Astrocyte (in vitro differentiated cells and primary cell): ENCODE results near the gene DYSF. TPM values are rescaled to one million over a fixed set of nuclear protein-coding genes. Genes with fewer than 3 reads are reported as not detected.

ENCODE experiments used
- DNase-seq: peaks from one replicate; pipeline ENCODE4 v3.0.0-alpha.2; 2010; ENCODE audit warnings: low read depth
- FAIRE-seq: peaks from 2 replicates; lab custom pipeline; 2011; peaks lifted over from hg19 to GRCh38; lab: Jason Lieb, UNC
- H2AFZ ChIP-seq: 2 replicates; pipeline ENCODE4 v1.6.0; 2012; ENCODE audit warnings: low read depth, low read length, inconsistent platforms
- H3K27ac ChIP-seq: 2 replicates; pipeline ENCODE4 v1.5.1; 2011; ENCODE audit warnings: low read depth, low read length, inconsistent platforms
- H3K27me3 ChIP-seq: 2 replicates; pipeline ENCODE4 v1.6.0; 2011; ENCODE audit warnings: low read length, inconsistent platforms; ENCODE audit not compliant: insufficient read depth
- H3K36me3 ChIP-seq: 2 replicates; pipeline ENCODE4 v1.5.1; 2011; ENCODE audit warnings: low read length, inconsistent platforms; ENCODE audit not compliant: insufficient read depth
- H3K4me1 ChIP-seq: 2 replicates; pipeline ENCODE4 v1.5.1; 2011; ENCODE audit warnings: low read length, inconsistent platforms; ENCODE audit not compliant: insufficient read depth
- H3K4me2 ChIP-seq: 2 replicates; pipeline ENCODE4 v1.6.0; 2012; ENCODE audit warnings: low read length, inconsistent platforms
- H3K4me3 ChIP-seq: 2 replicates; pipeline ENCODE4 v1.5.1; 2011; ENCODE audit warnings: low read depth, mild to moderate bottlenecking, low read length, inconsistent platforms; ENCODE audit not compliant: insufficient read depth
- H3K79me2 ChIP-seq: 2 replicates; pipeline ENCODE4 v1.6.0; 2012; ENCODE audit warnings: mild to moderate bottlenecking, low read length, inconsistent platforms; ENCODE audit not compliant: insufficient read depth
- H3K9ac ChIP-seq: 2 replicates; pipeline ENCODE4 v1.6.0; 2012; ENCODE audit warnings: mild to moderate bottlenecking, low read length, inconsistent platforms
- H3K9me3 ChIP-seq: 2 replicates; pipeline ENCODE4 v1.5.1; 2012; ENCODE audit warnings: low read depth, mild to moderate bottlenecking, low read length, inconsistent platforms; ENCODE audit not compliant: insufficient read depth
- H4K20me1 ChIP-seq: 2 replicates; pipeline ENCODE4 v1.6.0; 2012; ENCODE audit warnings: low read length, inconsistent platforms; ENCODE audit not compliant: insufficient read depth
- H3K27ac Mint-ChIP-seq: one replicate; pipeline ENCODE4 v1.8.0; 2021; ENCODE audit warnings: mild to moderate bottlenecking, mixed read lengths; ENCODE audit not compliant: unreplicated experiment
- H3K27me3 Mint-ChIP-seq: one replicate; pipeline ENCODE4 v1.8.0; 2021; ENCODE audit warnings: low read depth, mixed read lengths; ENCODE audit not compliant: unreplicated experiment
- H3K36me3 Mint-ChIP-seq: one replicate; pipeline ENCODE4 v1.8.0; 2021; ENCODE audit warnings: low read depth, mixed read lengths; ENCODE audit not compliant: unreplicated experiment
- H3K4me1 Mint-ChIP-seq: one replicate; pipeline ENCODE4 v1.8.0; 2021; ENCODE audit warnings: low read depth, mixed read lengths; ENCODE audit not compliant: unreplicated experiment
- H3K4me3 Mint-ChIP-seq: one replicate; pipeline ENCODE4 v1.8.0; 2021; ENCODE audit warnings: mild to moderate bottlenecking, moderate library complexity, mixed read lengths; ENCODE audit not compliant: unreplicated experiment
- H3K9me3 Mint-ChIP-seq: one replicate; pipeline ENCODE4 v1.8.0; 2021; ENCODE audit warnings: mild to moderate bottlenecking, mixed read lengths; ENCODE audit not compliant: unreplicated experiment
- CTCF ChIP-seq: IDR thresholded peaks from 2 replicates; pipeline ENCODE4 v1.5.1; 2011; ENCODE audit warnings: low read depth, mild to moderate bottlenecking, inconsistent platforms, low read length, moderate library complexity; ENCODE audit not compliant: insufficient read depth
- EZH2 ChIP-seq: IDR thresholded peaks from 2 replicates; pipeline ENCODE4 v1.6.1; 2012; ENCODE audit warnings: mild to moderate bottlenecking, low read length, inconsistent platforms; ENCODE audit not compliant: insufficient read depth
- total RNA-seq: library from RNA; stranded (reverse); gene quantifications from 2 replicates; pipeline ENCODE4 v1.2.1, GENCODE V29; 2021

Gene DYSF
- total RNA-seq, 1 donor from 2014 or later, result 123 TPM

GRCh38 chr2:71534201-71534600 is 80.8 kb downstream of the DYSF start:
- Histone ChIP-seq H3K9me3 (no peaks in the 10 kb centered on the region), H3K4me3 (no peak overlapping the region), H3K9ac (no peak overlapping the region), H3K27me3 (no peaks in the 10 kb centered on the region), H3K79me2 (no peaks in the 10 kb centered on the region), H3K36me3 (no peaks in the 10 kb centered on the region), H4K20me1 (no peaks in the 10 kb centered on the region), H3K4me1 (no peaks in the 10 kb centered on the region), H3K4me2 (no peak overlapping the region), H3K27ac (no peak overlapping the region), H2AFZ (no peak overlapping the region)
- FAIRE-seq (no peak), DNase-seq (no peak)
- Mint-ChIP-seq H3K9me3 (peaks cover 5% of the 10 kb centered on the region), H3K36me3 (peaks cover 59% of the 10 kb centered on the region), H3K27ac (no peak overlapping the region), H3K4me1 (peaks cover 14% of the 10 kb centered on the region), H3K4me3 (no peak overlapping the region), H3K27me3 (peaks cover under 1% of the 10 kb centered on the region)
- TF ChIP-seq CTCF (no peak), EZH2 (no peak)

GRCh38 chr2:71534826-71535225 is 81.5 kb downstream of the DYSF start:
- no peak for FAIRE-seq
- H3K27me3 ChIP-seq, result no peaks in the 10 kb centered on the region

More at GRCh38 chr2:71534826-71535225, 81.5 kb downstream of the DYSF start:
- no peak overlapping the region for H3K4me2 ChIP-seq
- H3K9ac ChIP-seq, result no peak overlapping the region
- no peak overlapping the region for H3K27ac Mint-ChIP-seq
- H3K27ac ChIP-seq, result no peak overlapping the region
- no peak for TF ChIP-seq CTCF
- no peak overlapping the region for H3K4me3 Mint-ChIP-seq
- H3K27me3 Mint-ChIP-seq, result no peaks in the 10 kb centered on the region
- H3K79me2 ChIP-seq, result no peaks in the 10 kb centered on the region
- H3K36me3 Mint-ChIP-seq, result peaks cover 55% of the 10 kb centered on the region
- no peak overlapping the region for H3K4me3 ChIP-seq
- H4K20me1 ChIP-seq, result no peaks in the 10 kb centered on the region
- no peak for DNase-seq
- H3K9me3 Mint-ChIP-seq, result peaks cover 5% of the 10 kb centered on the region
- no peaks in the 10 kb centered on the region for H3K36me3 ChIP-seq
- H3K4me1 ChIP-seq, result no peaks in the 10 kb centered on the region
- H3K9me3 ChIP-seq, result no peaks in the 10 kb centered on the region
- H3K4me1 Mint-ChIP-seq, result peaks cover 14% of the 10 kb centered on the region
- H2AFZ ChIP-seq, result no peak overlapping the region
